AG04450 (cell line): ENCODE data around the gene FXYD1. TPM values are rescaled to one million over a fixed set of nuclear protein-coding genes. Genes with fewer than 3 reads are reported as not detected.

ENCODE experiments used
- CTCF ChIA-PET: fragments of 300-600, 350-600 bp; formaldehyde crosslinking; extraction: SDS; loops from one replicate; lab custom pipeline; 2022; ENCODE audit warnings: antibody characterized with exemption, inconsistent platforms; lab: Charles Lee
- POLR2A ChIA-PET: fragments of 350-600 bp; formaldehyde crosslinking; extraction: SDS; loops from one replicate; lab custom pipeline; 2021; ENCODE audit warnings: antibody characterized with exemption, inconsistent platforms; lab: Yijun Ruan, JAX
- DNase-seq: peaks from one replicate; pipeline ENCODE4 v3.0.0-alpha.2; 2011; ENCODE audit warnings: low read depth, low spot score
- H3K27ac ChIP-seq: one replicate; pipeline ENCODE4 v1.5.1; 2012; ENCODE audit warnings: low read depth, low read length, control low read depth
- H3K27me3 ChIP-seq: one replicate; pipeline ENCODE4 v1.6.0; 2012; ENCODE audit warnings: low read length; ENCODE audit not compliant: control insufficient read depth, insufficient read depth
- H3K4me3 ChIP-seq: 2 replicates; pipeline ENCODE4 v1.5.1; 2011; ENCODE audit warnings: mild to moderate bottlenecking, low read depth, low read length, control low read depth
- H3K9me3 ChIP-seq: 2 replicates; pipeline ENCODE4 v1.5.1; 2012; ENCODE audit warnings: low read length; ENCODE audit not compliant: control insufficient read depth, insufficient read depth
- polyA plus RNA-seq: library from polyadenylated mRNA; depleted of rRNA; stranded (reverse); fragments of >200 nt; gene quantifications from 2 replicates; pipeline ENCODE4 v1.2.3, GENCODE V29; 2011
- TF ChIP-seq, protein P1 (sequence below): IDR thresholded peaks from 2 replicates; pipeline ENCODE4 v1.5.1; 2011; ENCODE audit warnings: low read depth, low read length, control low read depth, inconsistent platforms

Gene FXYD1
- polyA plus RNA-seq, 1 experiment, result 1.3 TPM

DNA sequence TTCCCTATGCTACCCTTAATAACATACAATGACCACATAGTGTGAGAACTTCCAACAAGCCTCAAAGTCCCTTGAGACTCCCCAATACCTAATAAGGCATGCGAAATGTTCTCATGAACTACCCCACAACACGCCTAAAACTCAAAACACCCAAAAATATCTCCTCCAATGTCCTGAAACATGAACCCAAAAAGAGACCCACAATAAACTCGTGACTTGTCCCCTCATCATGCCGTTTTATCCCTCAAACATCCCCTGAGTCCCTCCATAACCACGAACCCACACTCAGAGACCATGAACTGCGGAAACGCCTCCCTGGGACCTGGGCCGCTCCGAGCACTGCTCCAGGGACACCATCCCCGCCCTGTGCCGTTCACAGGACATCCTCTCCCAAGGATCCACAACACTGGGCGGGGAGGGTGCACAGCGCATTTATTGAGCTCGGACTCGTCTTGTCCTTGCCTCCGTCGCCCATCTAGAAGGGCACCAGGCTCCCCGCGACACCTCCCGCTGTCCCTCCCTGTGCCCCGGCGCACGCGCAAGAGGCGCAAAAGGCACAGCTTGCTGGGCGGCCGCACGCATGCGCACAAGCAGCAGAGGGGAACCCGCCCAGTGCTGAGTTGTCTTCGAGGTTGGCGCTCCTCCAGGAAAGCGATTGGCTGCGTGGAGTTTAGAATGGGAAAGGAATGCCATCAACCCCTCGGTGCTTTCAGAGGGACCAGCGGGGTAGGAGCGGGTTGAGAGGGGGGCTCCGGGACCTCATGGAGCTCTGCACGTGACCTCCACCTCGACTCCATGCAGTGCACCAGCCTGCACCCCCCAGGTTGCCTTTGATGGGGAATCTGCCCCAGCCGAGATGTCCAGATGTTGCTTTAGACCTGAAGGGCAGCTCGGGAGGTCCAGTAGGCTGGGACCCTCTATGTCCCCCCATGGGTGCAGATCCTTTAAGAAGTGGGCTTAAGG, 14.2 kb upstream of the FXYD1 start:
- peaks cover 13% of the 10 kb centered on the region for H3K27me3 ChIP-seq
- no peaks in the 10 kb centered on the region; the same call in 1 of the 2 replicates for H3K9me3 ChIP-seq
- TF ChIP-seq, protein P1, sequence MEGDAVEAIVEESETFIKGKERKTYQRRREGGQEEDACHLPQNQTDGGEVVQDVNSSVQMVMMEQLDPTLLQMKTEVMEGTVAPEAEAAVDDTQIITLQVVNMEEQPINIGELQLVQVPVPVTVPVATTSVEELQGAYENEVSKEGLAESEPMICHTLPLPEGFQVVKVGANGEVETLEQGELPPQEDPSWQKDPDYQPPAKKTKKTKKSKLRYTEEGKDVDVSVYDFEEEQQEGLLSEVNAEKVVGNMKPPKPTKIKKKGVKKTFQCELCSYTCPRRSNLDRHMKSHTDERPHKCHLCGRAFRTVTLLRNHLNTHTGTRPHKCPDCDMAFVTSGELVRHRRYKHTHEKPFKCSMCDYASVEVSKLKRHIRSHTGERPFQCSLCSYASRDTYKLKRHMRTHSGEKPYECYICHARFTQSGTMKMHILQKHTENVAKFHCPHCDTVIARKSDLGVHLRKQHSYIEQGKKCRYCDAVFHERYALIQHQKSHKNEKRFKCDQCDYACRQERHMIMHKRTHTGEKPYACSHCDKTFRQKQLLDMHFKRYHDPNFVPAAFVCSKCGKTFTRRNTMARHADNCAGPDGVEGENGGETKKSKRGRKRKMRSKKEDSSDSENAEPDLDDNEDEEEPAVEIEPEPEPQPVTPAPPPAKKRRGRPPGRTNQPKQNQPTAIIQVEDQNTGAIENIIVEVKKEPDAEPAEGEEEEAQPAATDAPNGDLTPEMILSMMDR, result no peak
- peak overlapping the region; percentile 81 for H3K4me3 ChIP-seq
- H3K27ac ChIP-seq, result no peak overlapping the region
- DNase-seq, result peak; percentile 81
- POLR2A ChIA-PET, result no interaction called here
- CTCF ChIA-PET, result interaction anchor here (0.6 to 6.3 kb wide), 10 partner anchors 9 to 80 kb away, joined by 3 to 44 read pairs (median 4); partner anchors contain the start of genes FXYD3 and LGI4

DNA sequence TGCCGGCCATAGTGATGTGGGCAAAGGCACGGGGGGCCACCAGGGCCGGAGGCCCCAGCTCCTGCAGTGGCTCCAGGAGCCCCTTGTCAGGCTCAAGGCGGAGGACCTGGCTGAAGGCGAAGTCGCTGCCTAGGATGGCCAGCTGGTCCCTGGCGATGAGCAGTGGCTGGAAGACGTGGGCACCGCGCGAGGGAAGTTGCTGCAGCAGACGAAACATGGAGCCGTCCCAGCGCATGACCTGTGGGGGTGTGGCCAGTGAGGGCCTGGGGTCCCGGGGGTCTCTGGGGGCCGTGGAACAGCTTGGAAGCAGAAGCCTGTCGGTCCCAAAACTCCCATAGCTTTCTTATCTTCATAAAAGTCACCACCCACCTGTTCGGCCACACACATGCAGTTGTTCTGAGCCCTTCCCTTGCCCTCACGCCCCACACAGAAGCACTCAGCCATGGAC, 13.3 kb upstream of the FXYD1 start:
- Histone ChIP-seq H3K9me3 (no peaks in the 10 kb centered on the region; the same call in 1 of the 2 replicates), H3K27me3 (peaks cover 16% of the 10 kb centered on the region), H3K27ac (no peak overlapping the region), H3K4me3 (no peak overlapping the region)
- DNase-seq, result no peak
- POLR2A ChIA-PET, result no interaction called here
- TF ChIP-seq, protein P1, result no peak
- CTCF ChIA-PET, result interaction anchor here (0.9 to 6.3 kb wide), 8 partner anchors 9 to 81 kb away, joined by 3 to 44 read pairs (median 4); partner anchors contain the start of genes FXYD3 and LGI4

DNA sequence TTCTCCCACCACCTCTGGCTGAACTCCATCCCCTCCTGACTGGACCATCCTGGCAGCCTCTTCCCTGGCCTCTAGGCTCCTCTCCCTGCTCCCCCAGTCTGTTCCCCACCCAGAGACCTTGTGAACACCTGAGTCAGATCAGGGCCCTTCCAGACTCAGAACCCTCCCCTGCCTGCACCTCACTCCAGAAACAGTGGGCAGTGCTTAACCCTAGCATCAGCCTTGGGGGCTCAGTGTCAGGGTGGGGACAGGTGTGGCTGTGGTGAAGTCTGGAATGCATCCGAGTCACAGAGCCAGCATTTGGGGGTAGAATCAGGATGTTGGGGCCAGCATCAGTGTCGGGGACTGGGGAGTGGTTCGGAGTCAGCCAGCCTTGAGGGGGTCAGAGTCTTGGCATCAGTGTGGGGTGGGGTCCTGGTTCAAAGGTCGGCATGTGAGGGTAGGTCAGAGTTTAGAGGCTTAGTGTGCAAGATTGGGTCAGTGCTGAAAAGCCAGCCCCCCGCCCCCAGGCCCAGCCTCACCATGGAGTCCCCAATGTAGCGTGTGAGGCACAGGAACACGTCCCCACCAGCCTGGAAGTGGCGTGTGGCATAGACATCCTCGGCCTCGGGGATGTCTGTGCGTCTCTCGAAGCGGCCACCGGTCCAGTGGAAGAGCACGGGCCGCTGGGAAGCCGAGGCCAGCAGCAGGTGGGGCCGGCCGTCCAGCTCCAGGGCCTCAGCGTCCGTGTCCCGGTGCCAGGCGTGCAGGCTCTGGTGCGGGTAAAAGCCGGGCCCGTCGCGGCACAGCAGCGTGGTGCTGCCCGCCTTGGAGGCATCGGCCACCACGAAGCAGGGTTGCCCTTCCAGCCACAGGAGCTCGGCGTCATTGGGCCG, 12.6 kb upstream of the FXYD1 start:
- TF ChIP-seq, protein P1, result no peak
- CTCF ChIA-PET, result interaction anchor here (1.2 to 6.3 kb wide), 4 partner anchors 10 to 59 kb away, joined by 3 to 44 read pairs (median 5); partner anchors contain the start of genes FXYD3 and LGI4
- POLR2A ChIA-PET, result no interaction called here
- no peak for DNase-seq
- H3K27me3 ChIP-seq, result peaks cover 23% of the 10 kb centered on the region
- no peaks in the 10 kb centered on the region; the same call in 1 of the 2 replicates for H3K9me3 ChIP-seq
- no peak overlapping the region for H3K4me3 ChIP-seq
- H3K27ac ChIP-seq, result no peak overlapping the region

DNA sequence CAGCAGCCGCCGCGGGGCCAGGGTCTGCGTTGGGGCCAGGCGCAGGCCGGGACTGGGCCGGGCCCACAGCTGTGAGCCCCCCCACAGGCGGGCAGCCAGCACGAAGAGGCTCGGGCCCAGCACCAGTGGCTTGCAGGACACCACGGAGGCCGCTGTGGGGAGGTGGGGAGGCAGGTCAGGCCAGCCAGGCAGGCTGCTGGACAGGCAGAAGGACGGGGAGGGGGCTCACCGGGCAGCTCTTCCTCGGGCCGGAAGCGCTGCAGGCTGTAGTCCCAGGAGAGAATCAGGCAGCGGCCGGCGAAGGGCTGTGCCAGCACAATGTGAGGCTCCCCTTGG, 12.0 kb upstream of the FXYD1 start:
- no peak overlapping the region for H3K27ac ChIP-seq
- POLR2A ChIA-PET, result no interaction called here
- no peak overlapping the region for H3K4me3 ChIP-seq
- DNase-seq, result no peak
- H3K9me3 ChIP-seq, result no peaks in the 10 kb centered on the region; the same call in 1 of the 2 replicates
- H3K27me3 ChIP-seq, result peaks cover 26% of the 10 kb centered on the region
- TF ChIP-seq, protein P1, result no peak
- CTCF ChIA-PET, result interaction anchor here (1.3 to 6.3 kb wide), 2 partner anchors 9 to 12 kb away, joined by 4 to 44 read pairs; partner anchors contain the start of gene LGI4
